ENCODE measurements around the gene PLXNA1. TPM values are rescaled to one million over a fixed set of nuclear protein-coding genes. Genes with fewer than 3 reads are reported as not detected.

PLXNA1 gene
- total RNA-seq, 1 donor from 2014 or later, result 209 TPM

DNA sequence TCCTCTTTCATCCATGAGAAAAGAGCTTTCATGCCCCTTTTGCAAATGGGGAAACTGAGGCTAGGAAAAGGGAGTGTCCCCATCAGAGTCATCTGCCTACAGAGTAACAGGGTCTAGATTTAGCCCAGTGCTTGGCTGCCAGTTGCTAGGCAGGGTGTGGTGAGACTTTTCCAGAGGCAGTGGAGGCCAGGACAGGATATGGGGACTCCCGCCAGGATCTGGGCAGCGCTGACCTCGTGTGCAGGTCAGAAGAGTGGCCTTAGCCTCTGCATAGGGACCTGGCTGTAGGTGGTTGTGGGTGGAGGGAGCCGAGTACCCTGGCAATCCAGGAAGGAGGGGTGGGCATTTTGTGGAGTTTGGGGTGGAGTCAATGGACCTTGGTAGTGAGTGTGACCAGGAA is 4.2 kb downstream of the PLXNA1 start:
- no peak for DNase-seq (ENCODE audit: low read depth)

GRCh38 chr3:126987596-126987995 is 4.7 kb downstream of the PLXNA1 start:
- DNase-seq (ENCODE audit: low read depth), result no peak

DNA sequence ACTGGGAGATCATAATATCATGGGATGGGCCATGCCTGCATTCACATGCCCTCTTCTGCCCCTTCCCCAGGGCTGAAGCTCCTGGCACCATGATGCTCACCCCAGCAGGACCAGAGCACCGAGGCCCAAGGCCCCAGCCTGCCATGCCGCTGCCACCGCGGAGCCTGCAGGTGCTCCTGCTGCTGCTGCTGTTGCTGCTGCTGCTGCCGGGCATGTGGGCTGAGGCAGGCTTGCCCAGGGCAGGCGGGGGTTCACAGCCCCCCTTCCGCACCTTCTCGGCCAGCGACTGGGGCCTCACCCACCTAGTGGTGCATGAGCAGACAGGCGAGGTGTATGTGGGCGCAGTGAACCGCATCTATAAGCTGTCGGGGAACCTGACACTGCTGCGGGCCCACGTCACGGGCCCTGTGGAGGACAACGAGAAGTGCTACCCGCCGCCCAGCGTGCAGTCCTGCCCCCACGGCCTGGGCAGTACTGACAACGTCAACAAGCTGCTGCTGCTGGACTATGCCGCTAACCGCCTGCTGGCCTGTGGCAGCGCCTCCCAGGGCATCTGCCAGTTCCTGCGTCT is 5.6 kb downstream of the PLXNA1 start:
- no peak for DNase-seq (ENCODE audit: low read depth)

- no peak for DNase-seq (ENCODE audit: low read depth)
These were observed 6.6 kb downstream of the PLXNA1 start for GRCh38 chr3:126989316-126990023.

GRCh38 chr3:126990024-126990700 is 7.2 kb downstream of the PLXNA1 start:
- no peak for DNase-seq (ENCODE audit: low read depth)

- DNase-seq (ENCODE audit: low read depth), result no peak
These were observed 8.0 kb downstream of the PLXNA1 start for GRCh38 chr3:126990890-126991289.

DNA sequence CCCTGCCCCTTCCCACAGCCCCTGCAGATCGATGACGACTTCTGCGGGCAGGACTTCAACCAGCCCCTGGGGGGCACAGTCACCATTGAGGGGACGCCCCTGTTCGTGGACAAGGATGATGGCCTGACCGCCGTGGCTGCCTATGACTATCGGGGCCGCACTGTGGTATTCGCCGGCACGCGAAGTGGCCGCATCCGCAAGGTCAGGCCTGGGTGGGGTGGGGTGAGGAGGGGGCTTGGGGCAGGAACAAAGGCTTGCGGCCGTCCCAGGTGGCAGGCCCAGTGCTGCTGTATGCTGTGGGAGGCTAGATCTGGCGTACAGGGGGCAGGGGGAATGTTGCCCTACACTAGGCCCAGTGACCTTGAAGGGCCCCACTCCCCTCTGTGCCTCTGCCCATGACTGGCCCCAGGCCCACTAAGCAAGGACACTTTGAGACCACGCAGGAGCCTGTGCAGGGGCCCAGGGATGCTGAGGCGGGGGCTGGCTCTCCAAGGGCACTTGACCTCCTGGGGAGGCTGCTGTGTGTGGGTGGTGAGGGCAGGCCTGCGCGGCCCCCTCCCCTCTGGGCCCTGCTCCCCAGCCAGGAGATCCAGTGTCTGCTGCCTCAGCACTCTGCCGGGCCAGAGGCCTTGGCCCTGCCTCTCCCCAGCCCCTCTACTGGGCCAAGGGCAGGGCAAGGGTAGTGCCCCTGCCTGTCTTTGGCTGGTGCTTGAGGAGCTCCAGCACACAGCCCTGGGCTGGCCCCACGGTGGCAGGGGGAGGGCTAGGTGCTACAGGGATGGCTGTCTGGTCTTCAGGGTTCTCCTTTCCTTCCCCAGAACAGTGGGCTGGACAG is 8.7 kb downstream of the PLXNA1 start:
- DNase-seq (ENCODE audit: low read depth), result no peak

DNA sequence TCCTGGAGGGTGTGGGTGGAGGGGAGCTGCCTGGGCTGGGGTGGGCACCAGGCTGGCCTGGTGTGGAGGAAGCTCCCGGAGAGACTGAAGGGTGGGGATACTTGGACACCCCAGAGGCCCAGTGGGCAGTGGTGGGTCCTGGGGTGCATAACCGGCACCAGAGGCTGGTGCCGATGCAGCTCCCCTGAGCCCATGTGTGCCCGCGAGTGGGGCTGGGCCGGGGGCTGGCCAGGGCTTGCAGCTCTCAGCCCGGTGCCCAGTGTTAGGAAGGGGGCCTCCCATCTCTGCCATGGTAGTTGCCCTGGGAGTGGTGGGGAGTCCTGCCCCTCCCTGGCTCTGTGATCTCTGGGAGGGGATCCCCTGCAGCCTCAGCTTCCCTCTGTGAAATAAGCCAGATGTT is 9.3 kb downstream of the PLXNA1 start:
- no peak for DNase-seq (ENCODE audit: low read depth)

- no peak for DNase-seq (ENCODE audit: low read depth)
These were observed 9.9 kb downstream of the PLXNA1 start for GRCh38 chr3:126992776-126993175.

DNA sequence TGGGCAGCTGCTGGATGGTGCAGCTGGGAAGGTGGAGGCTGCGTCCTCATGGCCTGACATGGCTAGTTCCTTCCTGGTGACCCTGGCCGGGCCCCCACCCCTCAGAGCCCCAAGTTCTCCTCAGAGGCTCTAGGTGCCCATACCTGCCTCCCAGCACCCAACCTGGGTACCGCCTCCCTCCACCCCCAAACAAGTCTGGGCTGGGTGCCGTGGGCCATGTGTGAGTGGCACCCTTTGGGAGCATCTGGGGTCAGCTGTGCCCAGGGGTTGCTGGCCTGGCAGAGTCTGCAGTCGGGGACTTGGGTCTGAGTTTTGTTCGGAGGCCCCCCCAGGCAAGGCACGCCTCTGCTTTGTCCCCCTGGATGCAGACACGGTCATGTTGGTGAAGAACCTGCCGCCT is 10.5 kb downstream of the PLXNA1 start:
- DNase-seq (ENCODE audit: low read depth), result no peak

DNA sequence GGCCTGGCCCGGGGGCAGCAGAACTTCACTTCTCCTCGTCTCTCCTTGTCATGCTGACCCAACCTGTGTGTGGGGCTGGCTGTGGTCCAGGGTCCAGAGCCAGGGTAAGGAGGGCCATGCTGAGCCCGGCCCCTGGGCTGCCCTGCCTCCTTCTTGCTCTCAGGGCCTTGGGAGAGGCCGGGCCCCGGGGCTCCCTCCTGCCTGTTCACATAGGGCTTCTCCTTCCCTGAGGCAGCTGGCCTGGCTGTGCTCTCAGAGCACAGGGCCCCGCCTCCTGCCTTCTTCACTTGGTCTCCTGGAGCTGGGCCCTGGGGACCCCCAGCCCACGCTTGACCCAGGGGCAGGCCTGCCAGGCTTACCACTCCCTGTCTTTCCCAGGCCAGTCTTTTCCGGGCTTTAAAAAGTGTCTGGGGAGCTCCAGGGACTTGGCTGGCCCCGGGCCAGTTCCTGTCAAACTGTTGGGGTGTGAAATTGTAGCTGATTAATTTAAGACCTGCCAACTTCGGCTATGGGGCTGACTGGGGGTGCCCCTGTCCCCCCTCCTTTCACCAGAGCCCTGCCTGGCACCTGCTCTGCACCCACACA is 11.8 kb downstream of the PLXNA1 start:
- DNase-seq (ENCODE audit: low read depth), result peak; percentile 63

DNA sequence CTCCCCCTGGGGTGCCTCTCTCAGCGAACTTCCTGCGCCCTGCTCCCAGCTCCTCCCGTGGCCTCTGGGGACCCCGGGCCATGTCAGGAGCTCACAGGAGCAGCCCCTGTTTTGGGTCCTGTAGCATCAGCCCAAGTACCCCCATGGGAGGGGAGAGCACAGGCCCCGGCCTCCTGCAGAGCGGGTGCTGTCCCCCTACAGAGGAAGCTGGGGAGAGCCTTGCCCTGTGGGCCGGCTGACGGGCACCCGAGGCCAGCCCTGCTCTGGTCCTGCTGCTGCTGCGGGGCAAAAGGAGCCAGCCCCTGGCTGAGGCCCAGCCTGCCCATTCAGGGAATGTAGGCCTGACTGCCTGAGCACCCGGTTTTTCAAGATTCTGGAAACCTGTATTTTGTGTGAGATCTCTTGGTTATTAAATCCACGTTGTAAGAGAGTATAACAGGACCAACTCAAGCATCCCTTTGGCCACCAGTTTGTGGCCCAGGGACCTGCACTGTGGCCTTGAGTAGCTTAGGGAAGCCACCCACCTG is 12.4 kb downstream of the PLXNA1 start:
- no peak for DNase-seq (ENCODE audit: low read depth)

- no peak for DNase-seq (ENCODE audit: low read depth)
These were observed 13.1 kb downstream of the PLXNA1 start for GRCh38 chr3:126995926-126996512.

DNA sequence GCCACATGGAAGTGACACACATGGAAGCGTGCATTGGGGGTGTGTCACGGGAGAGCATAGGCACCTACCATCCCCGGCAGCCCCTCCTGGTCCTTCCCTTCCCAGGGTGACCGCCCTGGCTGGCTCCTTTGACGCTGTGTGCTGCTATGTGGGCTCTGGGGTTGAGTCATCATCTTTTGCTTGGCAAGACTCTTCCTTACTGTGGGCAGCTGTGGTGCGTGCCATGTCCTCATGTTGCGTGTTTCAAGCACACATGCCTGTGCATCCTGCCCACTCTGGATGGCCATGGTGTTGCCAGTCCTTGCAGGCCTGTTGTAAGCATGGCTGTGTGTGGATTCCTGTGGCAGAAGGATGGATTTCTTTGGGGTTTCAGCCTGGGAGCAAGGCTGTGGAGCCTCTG is 14.0 kb downstream of the PLXNA1 start:
- DNase-seq (ENCODE audit: low read depth), result peak; percentile 93

- DNase-seq (ENCODE audit: low read depth), result peak; percentile 77
These were observed 14.6 kb downstream of the PLXNA1 start for GRCh38 chr3:126997455-126998038.

DNA sequence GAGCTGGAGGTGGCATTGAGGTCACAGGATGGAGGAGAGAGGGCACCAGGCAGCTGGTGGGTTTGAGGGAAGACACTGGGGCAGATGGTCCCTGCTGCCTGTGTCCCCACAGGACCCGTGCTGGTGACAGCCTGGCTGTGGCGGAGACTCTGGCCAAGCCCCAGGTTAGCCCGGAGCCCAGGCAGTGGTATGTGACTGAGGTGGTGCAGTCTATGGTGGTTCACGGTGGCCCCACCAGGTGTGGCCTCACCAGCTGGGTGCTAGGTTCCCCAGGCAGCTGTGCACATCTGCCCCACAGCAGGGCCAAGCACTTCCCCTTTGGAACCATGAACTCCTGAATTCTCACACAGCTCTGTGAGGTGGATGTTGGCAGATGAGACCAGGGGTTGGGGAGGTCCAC is 15.4 kb downstream of the PLXNA1 start:
- DNase-seq (ENCODE audit: low read depth), result peak; percentile 68

- DNase-seq (ENCODE audit: low read depth), result no peak
These were observed 15.8 kb downstream of the PLXNA1 start for GRCh38 chr3:126998728-126999127.

GRCh38 chr3:126999383-126999782 is 16.5 kb downstream of the PLXNA1 start:
- DNase-seq (ENCODE audit: low read depth), result peak; percentile 84

DNA sequence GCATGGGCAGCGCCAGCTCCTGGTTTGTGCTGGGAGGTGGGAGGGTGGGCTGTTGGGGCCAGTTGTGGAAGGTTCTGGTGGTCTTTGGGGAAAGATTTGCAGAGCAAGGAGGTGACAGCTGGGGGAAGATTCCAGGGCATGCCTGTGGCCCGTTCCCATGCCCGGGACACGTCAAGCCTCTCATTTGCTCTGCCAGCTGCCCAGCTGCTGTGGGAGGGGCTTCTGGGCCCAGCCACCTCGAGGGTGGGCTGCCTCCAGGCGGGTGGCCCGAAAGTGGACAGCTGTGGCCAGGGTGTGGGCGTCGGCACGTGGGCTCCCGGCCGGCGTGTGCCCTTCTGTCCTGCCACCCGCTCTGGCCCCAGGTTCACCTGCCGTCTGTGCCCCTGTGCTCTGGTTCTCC is 17.2 kb downstream of the PLXNA1 start:
- peak; percentile 97 for DNase-seq (ENCODE audit: low read depth)

DNA sequence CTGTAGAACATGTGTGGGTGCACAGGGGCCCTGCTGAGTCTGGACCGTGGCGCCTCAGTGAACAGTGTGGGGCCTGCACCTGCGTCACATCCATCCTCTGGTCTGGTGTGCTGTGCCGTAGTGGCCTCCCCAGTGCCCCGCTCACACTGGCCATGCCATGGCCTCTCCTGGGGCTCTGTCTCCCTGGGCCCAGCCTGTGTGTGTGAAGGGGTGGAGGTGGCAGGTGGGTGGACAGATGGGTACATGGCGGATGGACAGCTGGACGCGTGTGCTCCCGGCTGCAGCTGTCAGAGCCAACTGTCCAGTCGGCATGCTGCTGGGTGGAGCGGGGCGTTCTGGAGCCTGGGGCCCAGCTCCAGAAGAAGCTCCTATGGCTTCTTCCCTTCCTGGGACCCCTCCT is 17.8 kb downstream of the PLXNA1 start:
- DNase-seq (ENCODE audit: low read depth), result peak; percentile 95
